ENCODE measurements around the gene GCNT2.
A peak's percentile ranks its signal among the peaks of the same experiment; 100 is the strongest.
"Not testable (repeated sequence)": the region's sequence is repeated elsewhere in the genome, so short reads cannot be mapped to it uniquely, and the experiment has no call there.

The GCNT2 gene

GRCh38 chr6:10486944-10487588 lies 34.1 kb upstream of the GCNT2 start:
- H3K4me1 ChIP-seq (ENCODE audit: control insufficient read depth in 2 of 2, insufficient read depth in 2 of 2, low read length in 2 of 2); H3K4me3 ChIP-seq (ENCODE audit: low read length in 2 of 2); H3K9ac ChIP-seq (ENCODE audit: low read depth in 1 of 2, low read length in 2 of 2); H3K27me3 ChIP-seq (ENCODE audit: control insufficient read depth in 2 of 2, insufficient read depth in 2 of 2, low read length in 2 of 2); H3K9me3 ChIP-seq (ENCODE audit: control insufficient read depth in 2 of 2, low read length in 2 of 2); H3K36me3 ChIP-seq (ENCODE audit: control insufficient read depth in 2 of 2, insufficient read depth in 2 of 2, low read length in 2 of 2); H3K27ac ChIP-seq (ENCODE audit: low read depth in 2 of 2, low read length in 2 of 2): not testable (repeated sequence)

- Histone ChIP-seq H3K36me3 (ENCODE audit: control insufficient read depth in 2 of 2, insufficient read depth in 2 of 2, low read length in 2 of 2) (no peaks in the 10 kb centered on the region), H3K4me1 (ENCODE audit: control insufficient read depth in 2 of 2, insufficient read depth in 2 of 2, low read length in 2 of 2) (no peaks in the 10 kb centered on the region), H3K27ac (ENCODE audit: low read depth in 2 of 2, low read length in 2 of 2) (no peak overlapping the region), H3K9me3 (ENCODE audit: control insufficient read depth in 2 of 2, low read length in 2 of 2) (no peaks in the 10 kb centered on the region), H3K9ac (ENCODE audit: low read depth in 1 of 2, low read length in 2 of 2) (no peak overlapping the region), H3K27me3 (ENCODE audit: control insufficient read depth in 2 of 2, insufficient read depth in 2 of 2, low read length in 2 of 2) (peaks cover 0 to 2% of the 10 kb centered on the region in 2 donors), H3K4me3 (ENCODE audit: low read length in 2 of 2) (no peak overlapping the region)
Measured at GRCh38 chr6:10487668-10488327, 33.4 kb upstream of the GCNT2 start.

GRCh38 chr6:10491463-10491862 lies 29.7 kb upstream of the GCNT2 start:
- Histone ChIP-seq H3K27me3 (ENCODE audit: control insufficient read depth in 2 of 2, insufficient read depth in 2 of 2, low read length in 2 of 2) (peaks cover 0 to 2% of the 10 kb centered on the region in 2 donors), H3K27ac (ENCODE audit: low read depth in 2 of 2, low read length in 2 of 2) (no peak overlapping the region), H3K9ac (ENCODE audit: low read depth in 1 of 2, low read length in 2 of 2) (no peak overlapping the region), H3K9me3 (ENCODE audit: control insufficient read depth in 2 of 2, low read length in 2 of 2) (no peaks in the 10 kb centered on the region), H3K4me3 (ENCODE audit: low read length in 2 of 2) (no peak overlapping the region), H3K36me3 (ENCODE audit: control insufficient read depth in 2 of 2, insufficient read depth in 2 of 2, low read length in 2 of 2) (no peaks in the 10 kb centered on the region), H3K4me1 (ENCODE audit: control insufficient read depth in 2 of 2, insufficient read depth in 2 of 2, low read length in 2 of 2) (no peaks in the 10 kb centered on the region)

- not testable (repeated sequence) for H3K4me1 ChIP-seq (ENCODE audit: control insufficient read depth in 2 of 2, insufficient read depth in 2 of 2, low read length in 2 of 2); H3K27me3 ChIP-seq (ENCODE audit: control insufficient read depth in 2 of 2, insufficient read depth in 2 of 2, low read length in 2 of 2); H3K9ac ChIP-seq (ENCODE audit: low read depth in 1 of 2, low read length in 2 of 2); H3K27ac ChIP-seq (ENCODE audit: low read depth in 2 of 2, low read length in 2 of 2); H3K36me3 ChIP-seq (ENCODE audit: control insufficient read depth in 2 of 2, insufficient read depth in 2 of 2, low read length in 2 of 2); H3K9me3 ChIP-seq (ENCODE audit: control insufficient read depth in 2 of 2, low read length in 2 of 2); H3K4me3 ChIP-seq (ENCODE audit: low read length in 2 of 2)
Measured at GRCh38 chr6:10491905-10492304, 29.2 kb upstream of the GCNT2 start.

- no peaks in the 10 kb centered on the region for H3K9me3 ChIP-seq (ENCODE audit: control insufficient read depth in 2 of 2, low read length in 2 of 2)
- H3K9ac ChIP-seq (ENCODE audit: low read depth in 1 of 2, low read length in 2 of 2), result no peak overlapping the region
- no peak overlapping the region for H3K27ac ChIP-seq (ENCODE audit: low read depth in 2 of 2, low read length in 2 of 2)
- H3K4me3 ChIP-seq (ENCODE audit: low read length in 2 of 2), result no peak overlapping the region
- H3K27me3 ChIP-seq (ENCODE audit: control insufficient read depth in 2 of 2, insufficient read depth in 2 of 2, low read length in 2 of 2), result no peaks in the 10 kb centered on the region
- H3K36me3 ChIP-seq (ENCODE audit: control insufficient read depth in 2 of 2, insufficient read depth in 2 of 2, low read length in 2 of 2), result no peaks in the 10 kb centered on the region
- no peaks in the 10 kb centered on the region for H3K4me1 ChIP-seq (ENCODE audit: control insufficient read depth in 2 of 2, insufficient read depth in 2 of 2, low read length in 2 of 2)
Measured at GRCh38 chr6:10495029-10495428, 26.1 kb upstream of the GCNT2 start.

- Histone ChIP-seq H3K27ac (ENCODE audit: low read depth in 2 of 2, low read length in 2 of 2) (no peak overlapping the region), H3K27me3 (ENCODE audit: control insufficient read depth in 2 of 2, insufficient read depth in 2 of 2, low read length in 2 of 2) (no peaks in the 10 kb centered on the region), H3K9me3 (ENCODE audit: control insufficient read depth in 2 of 2, low read length in 2 of 2) (no peaks in the 10 kb centered on the region), H3K9ac (ENCODE audit: low read depth in 1 of 2, low read length in 2 of 2) (no peak overlapping the region), H3K4me3 (ENCODE audit: low read length in 2 of 2) (no peak overlapping the region), H3K36me3 (ENCODE audit: control insufficient read depth in 2 of 2, insufficient read depth in 2 of 2, low read length in 2 of 2) (no peaks in the 10 kb centered on the region), H3K4me1 (ENCODE audit: control insufficient read depth in 2 of 2, insufficient read depth in 2 of 2, low read length in 2 of 2) (no peaks in the 10 kb centered on the region)
Measured at GRCh38 chr6:10505529-10505928, 15.6 kb upstream of the GCNT2 start.

- no peak overlapping the region for H3K27ac ChIP-seq (ENCODE audit: low read depth in 2 of 2, low read length in 2 of 2)
Measured at GRCh38 chr6:10507298-10507697, 13.9 kb upstream of the GCNT2 start.

GRCh38 chr6:10507715-10508114 lies 13.4 kb upstream of the GCNT2 start:
- no peak overlapping the region for H3K9ac ChIP-seq (ENCODE audit: low read depth in 1 of 2, low read length in 2 of 2)
- H3K4me1 ChIP-seq (ENCODE audit: control insufficient read depth in 2 of 2, insufficient read depth in 2 of 2, low read length in 2 of 2), result peaks cover 3 to 4% of the 10 kb centered on the region in 2 donors
- H3K27me3 ChIP-seq (ENCODE audit: control insufficient read depth in 2 of 2, insufficient read depth in 2 of 2, low read length in 2 of 2), result no peaks in the 10 kb centered on the region
- no peak overlapping the region for H3K4me3 ChIP-seq (ENCODE audit: low read length in 2 of 2)
- no peaks in the 10 kb centered on the region for H3K36me3 ChIP-seq (ENCODE audit: control insufficient read depth in 2 of 2, insufficient read depth in 2 of 2, low read length in 2 of 2)
- H3K9me3 ChIP-seq (ENCODE audit: control insufficient read depth in 2 of 2, low read length in 2 of 2), result no peaks in the 10 kb centered on the region
- no peak overlapping the region for H3K27ac ChIP-seq (ENCODE audit: low read depth in 2 of 2, low read length in 2 of 2)

More at GRCh38 chr6:10507298-10507697, 13.9 kb upstream of the GCNT2 start:
- no peaks in the 10 kb centered on the region for H3K9me3 ChIP-seq (ENCODE audit: control insufficient read depth in 2 of 2, low read length in 2 of 2)
- no peak overlapping the region for H3K4me3 ChIP-seq (ENCODE audit: low read length in 2 of 2)
- no peaks in the 10 kb centered on the region for H3K36me3 ChIP-seq (ENCODE audit: control insufficient read depth in 2 of 2, insufficient read depth in 2 of 2, low read length in 2 of 2)
- H3K4me1 ChIP-seq (ENCODE audit: control insufficient read depth in 2 of 2, insufficient read depth in 2 of 2, low read length in 2 of 2), result peaks cover 3 to 4% of the 10 kb centered on the region in 2 donors
- H3K27me3 ChIP-seq (ENCODE audit: control insufficient read depth in 2 of 2, insufficient read depth in 2 of 2, low read length in 2 of 2), result no peaks in the 10 kb centered on the region
- H3K9ac ChIP-seq (ENCODE audit: low read depth in 1 of 2, low read length in 2 of 2), result no peak overlapping the region

- Histone ChIP-seq H3K36me3 (ENCODE audit: control insufficient read depth in 2 of 2, insufficient read depth in 2 of 2, low read length in 2 of 2) (no peaks in the 10 kb centered on the region), H3K9me3 (ENCODE audit: control insufficient read depth in 2 of 2, low read length in 2 of 2) (no peaks in the 10 kb centered on the region), H3K4me1 (ENCODE audit: control insufficient read depth in 2 of 2, insufficient read depth in 2 of 2, low read length in 2 of 2) (peaks cover 3 to 4% of the 10 kb centered on the region in 2 donors), H3K4me3 (ENCODE audit: low read length in 2 of 2) (peak overlapping the region; percentile 63 to 69), H3K27ac (ENCODE audit: low read depth in 2 of 2, low read length in 2 of 2) (no peak overlapping the region), H3K27me3 (ENCODE audit: control insufficient read depth in 2 of 2, insufficient read depth in 2 of 2, low read length in 2 of 2) (no peaks in the 10 kb centered on the region), H3K9ac (ENCODE audit: low read depth in 1 of 2, low read length in 2 of 2) (peak overlapping the region in 1 of 2 donors; percentile 30)
Measured at GRCh38 chr6:10510592-10511367, 10.4 kb upstream of the GCNT2 start.

GRCh38 chr6:10511477-10511876 lies 9.7 kb upstream of the GCNT2 start:
- H3K36me3 ChIP-seq (ENCODE audit: control insufficient read depth in 2 of 2, insufficient read depth in 2 of 2, low read length in 2 of 2), result no peaks in the 10 kb centered on the region
- no peak overlapping the region for H3K4me3 ChIP-seq (ENCODE audit: low read length in 2 of 2)
- H3K27me3 ChIP-seq (ENCODE audit: control insufficient read depth in 2 of 2, insufficient read depth in 2 of 2, low read length in 2 of 2), result no peaks in the 10 kb centered on the region
- H3K27ac ChIP-seq (ENCODE audit: low read depth in 2 of 2, low read length in 2 of 2), result no peak overlapping the region
- H3K4me1 ChIP-seq (ENCODE audit: control insufficient read depth in 2 of 2, insufficient read depth in 2 of 2, low read length in 2 of 2), result peaks cover 3 to 4% of the 10 kb centered on the region in 2 donors
- no peak overlapping the region for H3K9ac ChIP-seq (ENCODE audit: low read depth in 1 of 2, low read length in 2 of 2)
- H3K9me3 ChIP-seq (ENCODE audit: control insufficient read depth in 2 of 2, low read length in 2 of 2), result no peaks in the 10 kb centered on the region

Measured in mucosa of rectum (tissue), 2 donors.